Stimulated activated CD4-positive, alpha-beta T cell treated with anti-CD3 and anti-CD28 coated beads, TNF-alpha, amount 100 ng/mL, for 1 hour (primary cell): ENCODE measurements around the gene NCOA1.
"Not testable (repeated sequence)": the region's sequence is repeated elsewhere in the genome, so short reads cannot be mapped to it uniquely, and the experiment has no call there.

ENCODE experiments used
- DNase-seq, 3 donors: peaks; one replicate each; pipeline ENCODE4 v3.0.0-alpha.2; 2020; ENCODE audit warnings: low read depth in 3 of 3, low spot score in 1 of 3

The NCOA1 gene

DNA sequence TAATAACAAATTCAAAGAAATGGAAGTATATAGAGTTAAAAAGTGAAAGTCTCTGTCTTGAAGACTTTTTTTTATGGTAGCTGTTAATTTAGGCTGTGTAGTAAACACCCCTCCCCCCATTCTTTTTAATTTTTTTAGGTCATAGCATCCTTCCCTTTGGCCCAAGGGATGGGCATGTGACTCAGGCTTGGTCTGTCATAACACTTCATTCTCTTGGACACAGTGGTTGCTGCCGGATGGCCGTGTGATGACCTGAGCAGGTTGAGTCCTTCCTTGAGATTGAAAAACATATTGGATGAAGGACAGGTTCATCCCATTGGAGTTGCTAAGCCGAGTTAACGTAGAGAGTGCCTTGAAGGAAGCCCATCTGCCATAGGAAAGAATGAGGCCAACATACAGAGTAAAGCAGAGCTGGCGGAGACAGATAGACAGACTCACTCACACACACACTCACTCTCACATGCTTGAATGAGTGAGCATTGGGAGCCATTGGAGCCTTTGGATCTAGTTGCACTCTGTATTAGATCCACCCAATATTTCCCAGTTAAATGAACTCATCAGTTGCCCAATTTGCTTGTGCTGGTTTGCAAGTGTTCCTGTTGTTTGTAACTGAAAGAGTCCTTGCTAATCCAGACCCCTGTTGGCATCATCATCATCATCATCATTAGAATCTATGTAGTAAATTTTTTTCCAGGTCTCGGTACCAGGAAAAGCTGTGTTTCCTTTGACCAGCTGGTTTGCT is 14.7 kb downstream of the NCOA1 start:
- DNase-seq = no peak

DNA sequence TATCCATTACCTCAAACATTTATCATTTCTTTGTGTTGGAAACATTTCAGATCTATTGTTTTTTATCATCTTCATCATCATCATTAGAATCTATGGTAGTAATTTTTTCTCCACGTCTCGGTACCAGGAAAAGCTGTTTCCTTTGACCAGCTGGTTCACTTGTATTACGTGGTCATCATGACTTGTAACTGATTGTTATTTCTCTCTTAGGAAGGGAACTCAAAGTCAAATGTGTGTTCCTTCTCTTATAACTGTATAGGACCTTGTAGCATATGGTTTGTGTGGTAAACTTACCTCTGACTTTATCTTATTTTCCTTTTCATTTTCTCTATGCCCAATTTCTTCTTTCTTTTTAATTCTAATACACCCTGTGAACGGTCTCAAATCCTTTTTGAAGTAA is 16.5 kb downstream of the NCOA1 start:
- DNase-seq = no peak

DNA sequence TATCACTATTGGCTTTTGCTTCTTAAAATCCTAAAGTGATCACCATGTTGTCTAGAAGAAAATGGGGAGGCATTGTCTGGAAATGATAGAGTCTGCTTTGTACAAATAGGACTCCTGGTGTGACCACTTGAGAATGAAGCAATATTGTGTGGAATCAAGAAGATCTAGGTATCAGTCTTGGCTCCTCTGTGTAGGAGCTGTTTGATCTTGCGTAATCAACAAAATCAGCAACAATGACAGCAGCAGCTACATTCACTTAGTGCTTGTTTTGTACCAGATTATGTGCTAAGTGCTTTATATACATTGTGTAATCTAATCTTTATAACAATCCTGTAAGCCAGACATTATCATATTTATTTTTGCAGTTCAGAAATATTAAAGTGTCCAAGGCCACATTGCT is 17.8 kb downstream of the NCOA1 start:
- DNase-seq = no peak

DNA sequence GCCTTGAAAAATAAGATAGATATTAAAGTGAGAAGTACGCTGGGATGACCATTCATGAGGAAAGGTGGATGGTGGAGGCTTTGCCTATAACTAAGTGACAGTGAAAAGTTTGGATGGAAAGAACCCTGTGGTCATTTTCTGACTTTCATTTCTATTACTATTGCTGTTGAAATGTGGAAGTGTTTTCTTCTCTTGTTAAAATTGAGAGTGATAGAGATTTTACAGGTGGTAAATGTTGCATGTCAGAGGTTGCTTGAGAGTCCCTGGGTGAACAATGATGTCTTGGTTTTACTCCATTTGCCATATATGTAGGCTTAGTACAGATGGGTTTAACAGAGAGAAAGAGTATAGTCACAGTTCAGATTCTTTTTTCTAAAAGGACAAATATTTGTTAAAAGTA is 18.4 kb downstream of the NCOA1 start:
- no peak for DNase-seq

DNA sequence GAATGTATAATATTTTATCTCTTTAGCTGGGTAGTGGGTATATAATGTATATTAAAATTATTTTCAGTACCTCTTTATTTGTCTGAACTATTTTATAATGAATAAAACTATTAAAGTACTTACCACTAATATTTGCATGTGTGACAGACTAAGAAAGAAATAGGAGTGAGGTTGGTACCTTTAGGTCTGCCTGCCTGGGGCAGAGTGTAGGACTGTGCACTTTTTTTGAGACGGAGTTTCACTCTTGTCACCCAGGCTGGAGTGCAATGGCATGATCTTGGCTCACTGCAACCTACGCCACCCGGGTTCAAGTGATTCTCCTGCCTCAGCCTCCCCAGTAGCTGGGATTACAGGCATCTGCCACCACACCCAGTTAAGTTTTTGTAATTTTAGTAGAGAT is 18.8 kb downstream of the NCOA1 start:
- DNase-seq = no peak

DNA sequence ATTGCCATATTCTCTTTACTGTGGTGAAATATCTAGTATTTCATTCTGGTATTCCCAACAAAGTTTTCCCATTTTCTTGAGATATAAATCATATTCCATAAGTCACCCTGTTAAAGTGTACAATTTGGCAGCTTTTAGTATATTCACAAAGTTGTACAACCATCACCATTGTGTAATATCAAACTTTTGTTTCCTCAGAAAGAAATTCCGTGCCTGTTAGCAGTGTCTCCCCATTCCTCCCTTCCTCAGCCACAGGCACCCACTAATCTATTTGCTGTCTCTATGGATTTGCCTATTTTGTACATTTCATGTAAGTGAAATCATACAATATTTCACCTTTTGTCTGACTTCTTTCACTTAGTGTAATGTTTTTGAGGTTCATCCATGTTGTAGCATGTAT is 19.7 kb downstream of the NCOA1 start:
- no peak for DNase-seq

DNA sequence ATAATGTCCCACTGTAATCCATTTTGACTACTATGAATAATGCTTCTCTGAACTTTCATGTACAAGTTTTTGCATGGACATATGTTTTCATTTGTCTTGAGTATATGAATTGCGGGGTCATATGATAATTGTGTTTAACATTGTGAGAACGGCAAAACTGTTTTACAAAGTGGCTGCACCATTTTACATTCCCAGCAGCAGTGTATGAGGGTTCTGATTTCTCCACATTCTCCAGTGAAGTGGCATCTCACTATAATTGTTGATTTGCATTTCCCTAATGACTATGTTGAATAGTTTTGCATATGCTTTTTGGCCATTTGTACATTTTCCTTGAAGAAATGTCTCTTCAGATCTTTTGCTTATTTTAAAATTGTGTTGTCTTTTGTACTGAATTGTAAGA is 20.1 kb downstream of the NCOA1 start:
- DNase-seq = no peak

DNA sequence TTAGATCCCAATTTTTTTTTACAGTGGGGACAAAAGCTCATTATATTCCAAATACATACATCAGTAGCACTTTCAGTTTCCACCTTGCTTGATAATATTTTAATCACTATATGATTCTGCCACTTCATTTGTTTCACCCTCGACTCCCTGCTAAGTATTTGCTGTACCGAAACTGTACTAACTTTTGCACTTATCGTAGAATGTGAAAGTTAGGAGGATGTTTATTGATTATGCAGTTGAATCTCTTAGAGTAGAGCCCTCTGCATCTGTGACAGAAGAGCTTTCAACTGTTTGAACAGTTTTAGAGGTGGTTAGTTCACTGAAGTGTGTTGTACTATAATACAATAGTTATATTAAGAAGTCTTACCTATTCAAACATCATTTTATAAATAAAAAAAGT is 20.8 kb downstream of the NCOA1 start:
- DNase-seq = no peak

DNA sequence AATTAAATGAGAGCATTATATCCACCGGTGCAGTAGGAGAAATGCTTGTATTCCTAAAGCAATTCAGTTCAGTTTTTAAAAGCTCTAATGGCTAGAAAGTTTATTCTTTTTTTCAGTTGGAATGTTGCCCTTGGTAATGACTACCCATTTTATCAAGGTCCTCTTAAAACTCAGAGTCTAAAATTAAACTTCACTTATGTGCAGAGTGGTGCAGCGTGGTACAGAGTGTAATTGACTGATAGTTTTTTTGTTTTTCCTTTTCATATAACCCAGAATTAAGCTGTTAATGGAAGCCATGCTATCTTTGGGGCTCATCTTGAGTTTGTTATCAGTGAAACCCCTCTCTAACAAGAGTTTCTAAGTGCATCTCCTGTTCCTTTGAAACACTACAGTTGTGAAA is 21.4 kb downstream of the NCOA1 start:
- DNase-seq = no peak

DNA sequence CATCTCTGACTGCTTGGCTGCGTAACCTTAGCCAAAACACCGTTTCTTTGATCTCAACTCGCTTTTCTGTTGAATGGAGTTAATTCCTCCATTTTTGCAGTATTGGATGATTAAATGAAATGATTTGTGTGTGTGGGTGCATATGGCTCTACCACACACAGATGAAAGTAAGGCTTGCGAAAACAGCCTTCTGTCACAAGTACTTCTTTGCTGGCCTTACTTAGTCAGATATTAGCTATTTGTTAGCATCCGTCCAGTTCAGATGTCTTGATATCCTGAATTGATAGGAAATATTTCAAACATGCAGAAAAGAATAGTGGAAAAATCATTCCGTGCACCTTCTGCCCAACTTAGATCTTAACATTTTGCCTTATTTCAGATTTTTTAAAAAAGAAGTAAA is 21.8 kb downstream of the NCOA1 start:
- no peak for DNase-seq

- no peak for DNase-seq
These were observed 22.4 kb downstream of the NCOA1 start for GRCh38 chr2:24513281-24514071.

DNA sequence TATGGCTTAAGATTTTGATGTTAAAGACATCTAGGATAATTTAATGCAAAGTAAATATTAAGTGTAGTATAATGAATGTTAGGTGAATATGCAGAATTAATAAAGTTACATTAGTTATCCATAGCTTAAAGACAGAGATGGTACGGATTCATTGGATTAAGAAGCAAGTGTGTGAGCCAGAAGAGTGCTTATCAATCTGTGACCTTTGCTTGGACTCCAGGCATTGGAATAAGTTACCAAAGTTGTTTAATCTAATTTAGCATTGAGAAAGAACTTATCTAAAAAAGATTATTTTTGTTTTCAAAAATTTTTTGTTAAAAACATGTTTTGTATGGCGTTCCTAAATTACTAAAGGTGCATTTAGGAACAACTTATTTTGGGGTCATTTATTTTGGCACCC is 23.8 kb downstream of the NCOA1 start:
- DNase-seq = no peak

GRCh38 chr2:24515335-24515734 is 24.3 kb downstream of the NCOA1 start:
- DNase-seq = no peak

- no peak for DNase-seq
These were observed 24.8 kb downstream of the NCOA1 start for GRCh38 chr2:24515831-24516230.

GRCh38 chr2:24517247-24517646 is 26.2 kb downstream of the NCOA1 start:
- no peak for DNase-seq

- DNase-seq = no peak
These were observed 29.1 kb downstream of the NCOA1 start for GRCh38 chr2:24520175-24520574.

- DNase-seq = no peak
These were observed 30.3 kb downstream of the NCOA1 start for GRCh38 chr2:24521162-24521857.

DNA sequence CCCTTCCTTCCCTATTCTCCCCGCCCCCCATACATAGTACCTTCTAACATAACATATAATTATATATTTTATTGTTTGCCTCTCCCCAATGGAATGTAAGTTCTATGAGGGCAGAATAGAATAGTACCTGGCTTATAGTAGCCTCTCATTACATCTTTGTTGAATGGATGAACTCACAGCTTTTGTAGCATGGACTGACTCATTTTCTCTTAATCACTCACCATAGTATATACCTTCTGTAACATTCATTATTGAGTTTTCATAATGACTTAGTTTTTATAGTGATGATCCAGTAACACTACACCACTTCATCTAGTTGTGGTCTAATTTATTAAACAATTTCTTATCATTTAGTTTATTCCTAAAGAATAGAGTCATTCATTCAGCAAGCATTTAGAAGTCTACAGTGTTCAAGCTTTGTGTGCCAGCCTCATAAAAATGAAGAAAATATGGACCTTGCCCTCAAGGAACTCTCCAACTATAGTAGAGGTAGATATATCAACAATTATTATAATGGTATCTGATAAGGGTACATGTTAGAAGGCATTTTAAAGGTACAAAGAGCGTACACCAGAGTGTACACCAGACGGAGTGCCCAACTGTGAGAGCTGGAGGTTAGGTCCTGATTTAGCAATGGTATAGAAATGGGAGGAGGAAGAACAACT is 31.1 kb downstream of the NCOA1 start:
- DNase-seq = no peak

DNA sequence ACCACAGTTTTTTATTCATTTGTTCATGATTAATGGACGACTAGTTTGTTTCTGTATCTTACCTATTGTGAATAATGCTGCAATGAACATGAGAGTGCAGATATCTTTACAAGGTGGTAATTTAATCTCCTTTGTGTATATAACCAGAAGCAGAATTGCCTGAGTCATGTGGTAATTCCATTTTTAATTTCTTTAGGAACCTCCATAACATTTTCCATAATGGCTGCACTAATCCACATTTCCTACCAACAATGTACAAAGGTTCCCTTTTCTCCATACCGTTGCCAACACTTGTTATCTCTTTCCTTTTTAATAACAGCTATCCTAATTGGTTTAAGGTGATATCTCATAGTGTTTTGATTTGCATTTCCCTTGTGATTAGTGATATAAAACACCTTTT is 36.5 kb downstream of the NCOA1 start:
- no peak for DNase-seq

DNA sequence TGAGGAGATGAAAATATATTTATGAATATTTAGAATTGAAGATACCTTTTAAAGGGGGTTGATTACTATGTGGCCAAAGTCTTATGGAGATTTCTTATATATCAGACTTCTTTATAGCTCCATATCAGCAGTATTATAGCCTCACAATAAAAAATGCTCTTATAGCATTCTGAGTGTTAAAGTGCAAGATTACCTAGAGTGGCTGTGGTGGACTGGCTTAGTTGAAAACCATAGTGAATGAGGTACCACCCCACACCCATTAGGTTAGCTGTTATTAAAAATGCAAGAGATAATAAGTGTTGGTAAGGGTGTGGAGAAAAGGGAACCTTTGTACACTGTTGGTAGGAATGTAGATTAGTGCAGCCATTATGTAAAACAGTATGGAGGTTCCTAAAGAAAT is 39.7 kb downstream of the NCOA1 start:
- no peak for DNase-seq

GRCh38 chr2:24531610-24532009 is 40.6 kb downstream of the NCOA1 start:
- DNase-seq = not testable (repeated sequence)

DNA sequence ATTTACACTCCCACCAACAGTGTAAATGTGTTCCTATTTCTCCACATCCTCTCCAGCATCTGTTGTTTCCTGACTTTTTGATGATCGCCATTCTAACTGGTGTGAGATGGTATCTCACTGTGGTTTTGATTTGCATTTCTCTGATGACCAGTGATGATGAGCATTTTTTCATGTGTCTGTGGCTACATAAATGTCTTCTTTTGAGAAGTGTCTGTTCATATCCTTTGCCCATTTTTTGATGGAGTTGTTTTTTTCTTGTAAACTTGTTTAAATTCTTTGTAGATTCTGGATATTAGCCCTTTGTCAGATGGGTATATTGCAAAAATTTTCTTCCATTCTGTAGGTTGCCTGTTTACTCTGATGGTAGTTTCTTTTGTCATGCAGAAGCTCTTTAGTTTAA is 41.0 kb downstream of the NCOA1 start:
- not testable (repeated sequence) for DNase-seq
